Muscle of arm (tissue), 12 donors: ENCODE data around the gene NOTCH1. TPM values are rescaled to one million over a fixed set of nuclear protein-coding genes. Genes with fewer than 3 reads are reported as not detected.

Source experiments
- DNase-seq: peaks from one replicate; pipeline ENCODE4 v3.0.0-alpha.2; 2013
- polyA plus RNA-seq, 12 donors: library from polyadenylated mRNA; unstranded; fragments of 120-200 nt; gene quantifications; one replicate each; pipeline ENCODE4 v1.2.1, GENCODE V29; 2013; ENCODE audit not compliant: insufficient read length in 12 of 12

The NOTCH1 gene
- polyA plus RNA-seq, 12 donors = 18.0 to 47.5 (median 20.6) TPM; not detected in 1

DNA sequence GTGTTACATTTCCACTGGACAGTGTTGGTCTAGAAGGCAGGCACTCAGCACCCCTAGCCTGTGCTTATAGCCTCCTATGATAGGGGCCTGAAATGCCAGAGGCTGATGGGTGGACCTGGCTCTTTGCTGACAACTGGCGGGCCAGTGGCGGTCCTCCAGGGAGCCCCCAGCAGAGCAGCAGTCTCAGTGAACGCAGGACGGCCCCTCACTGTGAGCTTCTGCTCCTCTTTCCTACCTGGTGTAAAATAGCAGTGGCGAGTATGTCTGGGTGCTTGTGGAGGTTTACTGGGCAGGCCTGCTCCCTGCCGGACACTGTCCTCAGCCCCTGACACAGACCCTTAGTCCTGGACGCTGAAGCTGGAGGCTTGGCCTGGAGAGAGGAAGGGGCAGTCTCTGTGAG, 59.7 kb downstream of the NOTCH1 start:
- DNase-seq = no peak

DNA sequence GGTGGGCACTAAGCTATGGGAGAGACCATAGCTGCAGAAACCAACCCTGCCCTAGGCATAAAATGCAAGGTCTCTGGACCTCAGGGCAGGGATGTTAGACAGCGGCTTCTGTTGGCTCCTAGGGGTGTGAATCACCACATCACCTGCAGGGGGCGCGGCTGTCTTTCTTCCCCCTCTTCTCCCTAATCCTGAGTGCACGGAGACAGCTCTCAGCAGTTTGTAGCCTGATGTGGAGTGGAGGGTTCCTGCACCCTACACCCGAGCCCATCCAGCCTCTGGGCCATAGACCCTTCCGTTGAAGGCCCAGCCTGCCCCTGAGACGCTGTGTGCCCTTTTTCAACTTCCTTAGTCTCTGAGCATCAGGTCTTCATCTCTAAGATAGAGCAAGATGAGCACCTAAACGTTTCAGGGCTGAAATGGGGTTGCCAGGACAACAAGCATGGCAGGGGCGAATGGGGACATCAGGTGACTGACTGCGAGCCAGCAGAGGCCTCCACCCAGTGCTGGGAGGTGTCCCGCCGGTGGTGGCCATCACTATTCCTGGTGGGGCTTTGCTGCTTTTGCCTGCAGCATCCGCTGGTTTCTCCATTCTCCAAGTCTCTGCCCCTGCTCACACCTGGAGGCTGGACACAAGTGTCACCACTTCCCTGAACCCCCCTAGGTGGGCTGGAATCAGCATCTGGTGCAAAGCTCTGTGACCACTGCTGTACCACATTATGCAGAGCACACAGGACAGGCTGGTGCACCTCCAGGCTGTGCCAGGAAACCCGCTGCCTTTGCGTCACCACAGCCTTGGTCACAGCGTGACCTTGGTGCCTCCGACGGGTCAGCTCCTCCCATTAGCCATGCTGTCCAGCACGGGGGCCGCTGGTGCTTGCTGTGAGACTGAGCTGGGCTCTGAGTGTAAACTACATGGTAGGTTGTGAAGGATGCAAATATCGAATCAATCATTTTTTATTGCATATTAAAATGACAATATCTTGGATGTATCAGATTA, 60.5 kb downstream of the NOTCH1 start:
- DNase-seq = peak; percentile 87

- peak; percentile 25 for DNase-seq
Measured at GRCh38 chr9:136484153-136485048, 61.4 kb downstream of the NOTCH1 start.

DNA sequence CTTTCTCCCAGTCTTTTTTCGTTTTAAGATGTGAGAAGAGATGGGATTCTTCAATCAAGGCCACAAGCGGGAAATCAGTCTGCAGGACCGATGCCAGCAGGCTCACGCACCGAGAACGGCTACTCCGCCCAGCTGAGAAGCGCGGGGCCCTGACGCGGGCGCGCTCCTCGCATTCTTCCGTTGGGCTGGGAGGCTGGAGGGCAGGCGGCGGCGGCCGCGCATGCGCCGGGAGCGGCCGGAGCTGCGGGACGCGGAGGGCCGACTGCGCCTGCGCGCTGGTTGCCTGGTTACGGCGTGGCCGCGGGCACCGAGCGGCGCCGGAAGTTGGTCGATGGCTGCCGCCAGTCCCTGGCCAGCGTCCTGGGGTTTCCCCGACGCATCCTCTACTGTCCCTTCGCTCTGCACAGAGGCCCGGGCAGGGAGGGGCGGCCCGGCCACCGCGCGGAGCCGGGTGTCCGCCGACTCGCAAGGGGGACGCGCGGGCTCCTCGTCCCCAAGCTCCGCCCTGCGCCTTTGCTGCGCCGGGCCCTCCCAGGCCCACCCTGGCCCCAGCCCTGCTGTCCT, 62.2 kb downstream of the NOTCH1 start:
- DNase-seq = peak; percentile 94

GRCh38 chr9:136482793-136483588, 62.9 kb downstream of the NOTCH1 start, which contains the start of gene SEC16A:
Gene SEC16A, minus strand, starts transcription at chr9:136483040. Its CDS starts 5,425 bp downstream, at chr9:136477615.
- peak; percentile 100 for DNase-seq

- peak; percentile 46 for DNase-seq
Measured at GRCh38 chr9:136482046-136482792, 63.6 kb downstream of the NOTCH1 start.

DNA sequence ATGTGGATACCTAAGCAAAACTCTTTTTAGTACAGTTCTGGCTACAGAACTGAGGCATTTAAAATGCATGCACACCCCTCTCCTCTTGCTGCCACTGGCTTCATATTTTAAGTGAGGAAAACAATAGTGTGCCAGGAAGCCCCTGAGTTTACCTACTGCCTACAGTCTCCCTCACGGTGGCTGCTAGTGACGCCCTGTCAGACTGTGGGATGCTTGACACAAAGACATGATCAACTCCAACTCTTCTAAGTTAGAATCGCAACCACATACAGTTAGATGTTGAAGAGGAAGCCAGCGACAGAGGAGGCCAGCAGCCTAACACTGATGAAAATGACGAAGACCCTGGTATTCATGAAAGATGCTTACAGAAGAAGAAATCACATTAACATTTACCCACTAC, 64.3 kb downstream of the NOTCH1 start:
- no peak for DNase-seq

DNA sequence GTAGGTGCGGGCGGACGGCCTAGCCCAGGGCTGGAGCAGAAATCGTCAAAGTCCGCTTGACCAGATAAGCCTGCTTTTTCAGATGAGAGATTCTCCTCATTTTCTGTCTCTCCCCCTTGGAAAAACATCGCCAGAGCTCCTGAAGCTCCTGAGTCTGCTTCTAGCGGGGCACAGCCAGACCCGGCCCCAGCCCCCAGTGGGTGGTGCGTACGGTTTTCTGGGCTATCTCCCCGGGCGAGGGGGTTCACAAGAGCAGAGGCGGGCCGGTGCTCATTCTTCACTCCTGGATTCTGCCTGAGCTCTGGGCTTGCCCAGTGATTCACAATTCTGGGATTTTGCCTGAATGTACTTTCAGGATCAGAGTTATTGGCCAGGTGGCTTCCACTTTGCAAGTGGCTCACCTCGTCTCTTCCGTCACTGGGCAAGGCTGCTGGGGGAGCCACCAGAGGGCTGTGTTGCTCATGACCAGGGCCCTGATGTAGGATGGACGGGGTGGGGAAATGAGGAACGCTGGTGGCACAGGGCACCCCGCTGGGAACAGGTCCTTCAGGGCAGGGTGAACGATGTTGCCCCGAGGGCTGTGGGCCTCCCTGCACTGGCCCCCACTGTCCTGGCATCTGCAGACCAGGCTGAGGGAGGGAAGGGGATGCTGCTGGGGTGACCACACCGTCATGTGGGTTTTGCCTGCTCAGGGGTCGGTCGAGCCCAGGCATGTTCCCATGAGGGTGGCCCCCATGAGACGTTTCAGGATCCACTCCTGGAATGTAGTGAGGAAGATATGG, 69.3 kb downstream of the NOTCH1 start:
- DNase-seq = no peak

GRCh38 chr9:136474974-136475865, 70.6 kb downstream of the NOTCH1 start:
- no peak for DNase-seq

DNA sequence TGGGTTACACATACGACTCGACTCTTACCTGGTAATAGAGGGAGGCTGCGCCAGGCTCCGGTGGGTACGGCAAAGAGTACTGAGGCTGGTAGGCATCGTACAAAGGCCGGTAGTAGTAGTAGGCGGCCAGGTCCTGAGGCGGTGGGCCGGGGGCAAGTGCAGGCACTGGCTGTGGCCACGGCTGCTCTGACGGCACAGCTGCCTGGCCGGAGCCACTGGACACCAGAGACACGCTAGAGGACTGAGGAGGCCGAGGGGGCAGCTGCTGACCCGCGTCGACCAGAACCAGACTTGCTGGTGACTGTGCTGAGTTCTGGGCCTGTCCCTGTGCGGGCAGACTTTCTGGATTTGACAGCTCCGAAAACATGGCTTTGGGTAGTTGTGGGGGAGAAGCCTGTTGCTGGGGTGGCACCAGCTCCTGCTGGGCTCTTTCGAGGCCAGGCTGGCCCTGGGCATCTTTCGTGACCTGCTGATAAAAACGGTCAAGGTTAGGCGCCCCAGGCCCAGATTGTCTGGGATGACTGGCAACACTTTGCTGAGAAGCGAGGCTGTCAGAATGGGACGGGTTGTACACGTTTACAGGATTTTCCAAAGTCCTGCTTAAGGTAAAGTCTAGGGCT, 71.7 kb downstream of the NOTCH1 start:
- no peak for DNase-seq

- no peak for DNase-seq
Measured at GRCh38 chr9:136473354-136473721, 72.5 kb downstream of the NOTCH1 start.

DNA sequence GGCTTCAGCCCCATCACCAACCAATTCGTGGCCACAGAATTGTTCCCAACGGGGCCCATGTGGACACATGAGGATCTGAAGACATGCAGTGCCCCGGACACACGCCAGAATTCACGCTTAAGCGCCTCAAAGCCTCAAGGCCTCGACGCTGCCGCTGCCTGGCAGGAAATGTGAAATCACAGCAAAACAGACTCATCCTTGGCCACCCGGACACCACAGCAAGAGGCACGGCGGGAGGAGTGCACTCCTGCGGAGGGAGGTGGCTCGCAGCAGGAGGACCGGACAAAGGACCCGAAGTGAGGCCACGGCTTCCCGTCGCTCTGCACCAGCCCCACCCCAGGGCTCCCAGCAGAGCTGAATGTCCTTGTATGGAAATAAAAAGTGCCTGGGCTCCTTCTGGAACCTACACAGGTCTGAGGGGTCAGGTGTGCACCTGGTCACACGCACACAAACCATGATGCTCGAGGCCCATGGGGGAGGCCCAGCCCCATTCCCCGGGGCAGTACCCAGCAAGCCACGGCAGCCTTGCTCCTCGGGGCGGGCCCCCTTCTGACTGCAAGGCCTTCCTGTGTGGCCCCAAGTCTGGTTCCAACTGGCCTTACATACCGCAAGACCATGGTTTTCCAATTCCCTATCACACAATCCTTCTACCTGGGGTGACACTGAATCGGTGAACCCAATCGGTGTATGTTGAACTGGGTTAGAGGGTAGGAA, 73.1 kb downstream of the NOTCH1 start:
- no peak for DNase-seq

DNA sequence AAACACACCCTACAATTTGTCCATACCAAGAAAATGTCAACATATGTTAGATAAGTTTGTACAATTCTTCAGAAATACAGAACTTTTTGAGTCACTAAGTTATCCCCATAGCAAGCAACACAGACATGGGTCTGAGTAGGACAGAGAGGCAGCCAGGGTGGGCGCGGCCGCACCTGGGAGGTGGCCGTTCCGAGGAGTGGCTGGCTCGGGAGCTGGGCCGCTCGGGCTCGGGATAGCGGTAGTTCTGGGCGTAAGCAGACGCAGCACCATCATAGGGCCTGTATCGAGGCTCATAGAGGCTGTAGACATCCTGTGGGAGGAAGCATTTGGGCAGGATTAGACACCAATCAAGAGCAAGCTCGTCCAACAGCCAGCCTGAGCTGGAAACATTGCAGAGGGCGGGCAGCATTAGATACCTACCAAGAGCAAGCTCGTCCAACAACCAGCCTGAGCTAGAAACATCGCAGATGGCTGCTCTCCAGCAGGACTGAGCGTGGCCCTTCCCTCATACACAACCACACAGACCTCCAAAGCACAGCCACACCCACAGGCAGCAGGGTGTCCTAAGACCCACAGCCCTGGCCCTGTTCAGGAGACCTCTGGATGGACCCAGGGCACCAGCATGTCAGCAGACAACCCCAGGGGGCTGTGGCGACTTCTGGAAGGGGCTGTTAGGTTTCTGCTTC, 73.9 kb downstream of the NOTCH1 start:
- DNase-seq = no peak

DNA sequence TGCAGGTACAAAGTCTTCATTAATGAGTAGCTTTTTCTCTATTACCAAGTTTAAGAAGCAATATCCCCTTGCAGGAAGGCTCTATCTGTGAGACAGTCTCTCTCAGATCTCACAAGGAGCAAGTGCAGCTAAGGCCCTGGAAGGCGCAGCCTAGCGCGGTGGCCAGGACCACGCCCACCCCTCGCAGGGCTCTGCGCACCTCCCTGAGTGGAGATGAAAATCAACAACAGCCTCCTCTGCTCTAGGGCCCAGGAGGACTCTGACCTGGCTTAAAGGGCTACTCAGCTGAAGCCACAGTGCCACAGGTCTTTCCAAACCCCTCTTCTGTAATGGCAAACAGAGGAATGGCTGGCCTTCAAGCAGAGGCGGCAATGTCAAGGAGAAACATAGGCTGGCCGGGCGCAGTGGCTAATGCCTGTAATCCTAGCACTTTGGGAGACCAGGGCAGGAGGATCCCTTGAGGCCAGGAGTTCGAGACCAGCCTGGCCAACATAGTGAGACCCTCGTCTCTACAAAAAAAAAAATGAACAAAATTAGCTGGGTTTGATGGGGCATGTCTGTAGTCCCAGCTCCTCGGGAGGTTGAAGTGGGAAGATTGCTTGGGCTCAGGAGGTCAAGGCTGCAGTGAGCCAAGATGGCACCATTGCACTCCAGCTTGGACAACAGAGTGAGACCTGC, 74.9 kb downstream of the NOTCH1 start:
- no peak for DNase-seq

DNA sequence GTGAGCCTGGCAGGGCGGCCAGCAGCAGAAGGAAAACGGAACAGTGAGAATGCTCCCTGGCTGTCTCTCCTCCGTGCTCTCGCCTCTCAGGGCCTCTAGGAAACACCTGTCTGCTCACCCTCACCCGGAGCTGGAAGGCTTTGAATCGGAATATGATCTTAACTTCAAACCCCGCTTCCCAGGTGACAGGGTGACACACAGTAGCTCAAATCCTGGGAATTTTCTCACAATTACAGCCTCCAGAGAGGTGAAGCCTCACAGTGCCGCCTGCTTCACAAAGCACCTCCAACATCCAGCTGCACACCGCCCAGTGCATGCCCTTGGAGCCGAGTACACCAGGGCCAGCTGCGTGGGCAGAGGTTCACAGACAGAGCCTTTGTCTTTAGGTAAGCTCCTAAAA, 75.5 kb downstream of the NOTCH1 start:
- DNase-seq = no peak

- no peak for DNase-seq
Measured at GRCh38 chr9:136467766-136468165, 78.1 kb downstream of the NOTCH1 start.
